Liver (tissue), 3 donors: Measurements from ENCODE around the gene PHGDH.

Experiments
- FOXA1 ChIP-seq: IDR thresholded peaks from 2 replicates; pipeline ENCODE4 v1.6.1; 2016; ENCODE audit warnings: antibody characterized with exemption
- JUND ChIP-seq, 2 donors: IDR thresholded peaks; 2 replicates each; pipeline ENCODE4 v1.6.1; 2016; ENCODE audit warnings: antibody characterized with exemption in 2 of 2
- RAD21 ChIP-seq, 2 donors: IDR thresholded peaks; 2 replicates each; pipeline ENCODE4 v1.6.1; 2016; ENCODE audit warnings: antibody characterized with exemption in 2 of 2, mild to moderate bottlenecking in 2 of 2
- SP1 ChIP-seq: IDR thresholded peaks from 2 replicates; pipeline ENCODE4 v1.6.1; 2018; ENCODE audit warnings: antibody characterized with exemption, mild to moderate bottlenecking
- TAF1 ChIP-seq: conservative IDR thresholded peaks from 2 replicates; pipeline ENCODE4 v1.6.1; 2016; ENCODE audit warnings: antibody characterized with exemption, mild to moderate bottlenecking
- YY1 ChIP-seq: IDR thresholded peaks from 2 replicates; pipeline ENCODE4 v1.6.1; 2016; ENCODE audit warnings: antibody characterized with exemption, mild to moderate bottlenecking
- TF ChIP-seq, protein P1 (sequence below): fragments of 150-350 bp; IDR thresholded peaks from 2 replicates; pipeline ENCODE4 v1.5.1; 2017; ENCODE audit warnings: improper control_type of control experiment, low read depth, low read length; ENCODE audit not compliant: missing input control
- TF ChIP-seq, protein P2 (sequence below): IDR thresholded peaks from 2 replicates; pipeline ENCODE4 v1.6.1; 2016; ENCODE audit warnings: antibody characterized with exemption
- TF ChIP-seq, protein P3 (sequence below): IDR thresholded peaks from 2 replicates; pipeline ENCODE4 v1.6.1; 2016; ENCODE audit warnings: antibody characterized with exemption
- TF ChIP-seq, protein P4 (sequence below): IDR thresholded peaks from 2 replicates; pipeline ENCODE4 v1.6.1; 2016; ENCODE audit warnings: antibody characterized with exemption
- TF ChIP-seq, protein P5 (sequence below): IDR thresholded peaks from 2 replicates; pipeline ENCODE4 v1.6.1; 2016; ENCODE audit warnings: antibody characterized with exemption, mild to moderate bottlenecking
- donor health status: healthy.
- donor health status: healthy.

DNA sequence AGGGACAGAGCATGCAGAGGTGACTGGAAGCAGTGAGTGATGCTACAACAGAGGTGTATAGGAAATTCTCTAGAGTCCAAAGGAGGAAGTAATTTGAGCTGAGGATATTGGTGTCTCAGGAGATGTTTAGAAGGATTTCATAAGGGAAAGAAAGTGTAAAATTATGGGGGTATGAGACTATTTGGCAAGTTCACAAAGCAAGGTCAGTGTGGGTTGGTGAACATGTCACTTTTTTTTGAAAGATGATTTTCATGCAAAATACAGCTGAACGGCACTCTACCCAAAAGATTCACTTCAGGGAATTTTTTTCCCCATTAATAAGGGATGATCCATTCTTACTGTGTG, 32.8 kb downstream of the PHGDH start:
- TF ChIP-seq, protein P1, sequence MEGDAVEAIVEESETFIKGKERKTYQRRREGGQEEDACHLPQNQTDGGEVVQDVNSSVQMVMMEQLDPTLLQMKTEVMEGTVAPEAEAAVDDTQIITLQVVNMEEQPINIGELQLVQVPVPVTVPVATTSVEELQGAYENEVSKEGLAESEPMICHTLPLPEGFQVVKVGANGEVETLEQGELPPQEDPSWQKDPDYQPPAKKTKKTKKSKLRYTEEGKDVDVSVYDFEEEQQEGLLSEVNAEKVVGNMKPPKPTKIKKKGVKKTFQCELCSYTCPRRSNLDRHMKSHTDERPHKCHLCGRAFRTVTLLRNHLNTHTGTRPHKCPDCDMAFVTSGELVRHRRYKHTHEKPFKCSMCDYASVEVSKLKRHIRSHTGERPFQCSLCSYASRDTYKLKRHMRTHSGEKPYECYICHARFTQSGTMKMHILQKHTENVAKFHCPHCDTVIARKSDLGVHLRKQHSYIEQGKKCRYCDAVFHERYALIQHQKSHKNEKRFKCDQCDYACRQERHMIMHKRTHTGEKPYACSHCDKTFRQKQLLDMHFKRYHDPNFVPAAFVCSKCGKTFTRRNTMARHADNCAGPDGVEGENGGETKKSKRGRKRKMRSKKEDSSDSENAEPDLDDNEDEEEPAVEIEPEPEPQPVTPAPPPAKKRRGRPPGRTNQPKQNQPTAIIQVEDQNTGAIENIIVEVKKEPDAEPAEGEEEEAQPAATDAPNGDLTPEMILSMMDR = no peak
- TF ChIP-seq, protein P2, sequence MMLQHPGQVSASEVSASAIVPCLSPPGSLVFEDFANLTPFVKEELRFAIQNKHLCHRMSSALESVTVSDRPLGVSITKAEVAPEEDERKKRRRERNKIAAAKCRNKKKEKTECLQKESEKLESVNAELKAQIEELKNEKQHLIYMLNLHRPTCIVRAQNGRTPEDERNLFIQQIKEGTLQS = no peak
- TF ChIP-seq YY1 (no peak), RAD21 (IDR thresholded peaks at IDR 0.05) (no peak), TAF1 (no peak), JUND (IDR thresholded peaks at IDR 0.05) (no peak), FOXA1 (no peak), SP1 (no peak)
- TF ChIP-seq, protein P3, sequence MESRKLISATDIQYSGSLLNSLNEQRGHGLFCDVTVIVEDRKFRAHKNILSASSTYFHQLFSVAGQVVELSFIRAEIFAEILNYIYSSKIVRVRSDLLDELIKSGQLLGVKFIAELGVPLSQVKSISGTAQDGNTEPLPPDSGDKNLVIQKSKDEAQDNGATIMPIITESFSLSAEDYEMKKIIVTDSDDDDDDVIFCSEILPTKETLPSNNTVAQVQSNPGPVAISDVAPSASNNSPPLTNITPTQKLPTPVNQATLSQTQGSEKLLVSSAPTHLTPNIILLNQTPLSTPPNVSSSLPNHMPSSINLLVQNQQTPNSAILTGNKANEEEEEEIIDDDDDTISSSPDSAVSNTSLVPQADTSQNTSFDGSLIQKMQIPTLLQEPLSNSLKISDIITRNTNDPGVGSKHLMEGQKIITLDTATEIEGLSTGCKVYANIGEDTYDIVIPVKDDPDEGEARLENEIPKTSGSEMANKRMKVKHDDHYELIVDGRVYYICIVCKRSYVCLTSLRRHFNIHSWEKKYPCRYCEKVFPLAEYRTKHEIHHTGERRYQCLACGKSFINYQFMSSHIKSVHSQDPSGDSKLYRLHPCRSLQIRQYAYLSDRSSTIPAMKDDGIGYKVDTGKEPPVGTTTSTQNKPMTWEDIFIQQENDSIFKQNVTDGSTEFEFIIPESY = no peak
- TF ChIP-seq, protein P4, sequence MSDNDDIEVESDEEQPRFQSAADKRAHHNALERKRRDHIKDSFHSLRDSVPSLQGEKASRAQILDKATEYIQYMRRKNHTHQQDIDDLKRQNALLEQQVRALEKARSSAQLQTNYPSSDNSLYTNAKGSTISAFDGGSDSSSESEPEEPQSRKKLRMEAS = no peak
- TF ChIP-seq, protein P5, sequence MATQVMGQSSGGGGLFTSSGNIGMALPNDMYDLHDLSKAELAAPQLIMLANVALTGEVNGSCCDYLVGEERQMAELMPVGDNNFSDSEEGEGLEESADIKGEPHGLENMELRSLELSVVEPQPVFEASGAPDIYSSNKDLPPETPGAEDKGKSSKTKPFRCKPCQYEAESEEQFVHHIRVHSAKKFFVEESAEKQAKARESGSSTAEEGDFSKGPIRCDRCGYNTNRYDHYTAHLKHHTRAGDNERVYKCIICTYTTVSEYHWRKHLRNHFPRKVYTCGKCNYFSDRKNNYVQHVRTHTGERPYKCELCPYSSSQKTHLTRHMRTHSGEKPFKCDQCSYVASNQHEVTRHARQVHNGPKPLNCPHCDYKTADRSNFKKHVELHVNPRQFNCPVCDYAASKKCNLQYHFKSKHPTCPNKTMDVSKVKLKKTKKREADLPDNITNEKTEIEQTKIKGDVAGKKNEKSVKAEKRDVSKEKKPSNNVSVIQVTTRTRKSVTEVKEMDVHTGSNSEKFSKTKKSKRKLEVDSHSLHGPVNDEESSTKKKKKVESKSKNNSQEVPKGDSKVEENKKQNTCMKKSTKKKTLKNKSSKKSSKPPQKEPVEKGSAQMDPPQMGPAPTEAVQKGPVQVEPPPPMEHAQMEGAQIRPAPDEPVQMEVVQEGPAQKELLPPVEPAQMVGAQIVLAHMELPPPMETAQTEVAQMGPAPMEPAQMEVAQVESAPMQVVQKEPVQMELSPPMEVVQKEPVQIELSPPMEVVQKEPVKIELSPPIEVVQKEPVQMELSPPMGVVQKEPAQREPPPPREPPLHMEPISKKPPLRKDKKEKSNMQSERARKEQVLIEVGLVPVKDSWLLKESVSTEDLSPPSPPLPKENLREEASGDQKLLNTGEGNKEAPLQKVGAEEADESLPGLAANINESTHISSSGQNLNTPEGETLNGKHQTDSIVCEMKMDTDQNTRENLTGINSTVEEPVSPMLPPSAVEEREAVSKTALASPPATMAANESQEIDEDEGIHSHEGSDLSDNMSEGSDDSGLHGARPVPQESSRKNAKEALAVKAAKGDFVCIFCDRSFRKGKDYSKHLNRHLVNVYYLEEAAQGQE = no peak
